HEK293 (cell line): ENCODE data around the gene TDP1.

Source experiments
- CTCF ChIA-PET: fragments of 350-600 bp; formaldehyde crosslinking; extraction: SDS; loops from one replicate; lab custom pipeline; 2021; ENCODE audit warnings: antibody characterized with exemption; lab: Yijun Ruan, JAX
- POLR2A ChIA-PET: fragments of 300-600 bp; formaldehyde crosslinking; extraction: SDS; loops from one replicate; lab custom pipeline; 2020; ENCODE audit warnings: antibody characterized with exemption, inconsistent platforms; lab: Yijun Ruan, JAX
- H3K27ac ChIP-seq: fragments of 200-500 bp; sonication (Bioruptor generic); 2 replicates; pipeline ENCODE4 v1.5.1; 2014; ENCODE audit warnings: low read depth, low read length, control low read depth, inconsistent platforms; ENCODE audit errors: extremely low read depth
- H3K36me3 ChIP-seq, 2 experiments: fragments of 200-500 bp in 1 of 2; sonication (Bioruptor generic) in 1 of 2; 1 replicate in 1 of 2; 2 replicates in 1 of 2; pipeline ENCODE4 v1.5.1; 2014 to 2017; ENCODE audit warnings: inconsistent platforms in 2 of 2, low read length in 2 of 2; ENCODE audit not compliant: control insufficient read depth in 2 of 2, insufficient read depth in 1 of 2
- H3K4me1 ChIP-seq: fragments of 200-500 bp; sonication (Bioruptor generic); 2 replicates; pipeline ENCODE4 v1.5.1; 2014; ENCODE audit warnings: mild to moderate bottlenecking, low read length, inconsistent platforms; ENCODE audit not compliant: control insufficient read depth, insufficient read depth
- H3K4me3 ChIP-seq: 2 replicates; pipeline ENCODE4 v1.5.1; 2011; ENCODE audit warnings: low read depth, mild to moderate bottlenecking, control low read depth, low read length, moderate library complexity
- H3K9me3 ChIP-seq: fragments of 200-500 bp; sonication (Bioruptor generic); 2 replicates; pipeline ENCODE4 v1.5.1; 2014; ENCODE audit warnings: low read depth, low read length, inconsistent platforms; ENCODE audit not compliant: control insufficient read depth, insufficient read depth
- KLF17 ChIP-seq: fragments of 450-650 bp; formaldehyde crosslinking; IDR thresholded peaks from 2 replicates; pipeline ENCODE4 v1.5.1; 2016; ENCODE audit warnings: missing biosample characterization, missing genetic modification characterization
- KLF7 ChIP-seq: fragments of 450-650 bp; formaldehyde crosslinking; IDR thresholded peaks from 2 replicates; pipeline ENCODE4 v1.5.1; 2016; ENCODE audit warnings: missing biosample characterization, missing genetic modification characterization, borderline replicate concordance
- KLF8 ChIP-seq: fragments of 450-650 bp; formaldehyde crosslinking; IDR thresholded peaks from 2 replicates; pipeline ENCODE4 v1.5.1; 2016; ENCODE audit warnings: missing biosample characterization, missing genetic modification characterization
- MYNN ChIP-seq: fragments of 450-650 bp; formaldehyde crosslinking; IDR thresholded peaks from 2 replicates; pipeline ENCODE4 v1.5.1; 2016; ENCODE audit warnings: missing biosample characterization, missing genetic modification characterization, borderline replicate concordance
- PRDM1 ChIP-seq: fragments of 450-650 bp; formaldehyde crosslinking; IDR thresholded peaks from 2 replicates; pipeline ENCODE4; 2016; ENCODE audit warnings: missing biosample characterization, missing genetic modification characterization
- ZFP37 ChIP-seq: fragments of 450-650 bp; formaldehyde crosslinking; IDR thresholded peaks from 2 replicates; pipeline ENCODE4 v1.5.1; 2016; ENCODE audit warnings: missing biosample characterization, missing genetic modification characterization
- ZNF114 ChIP-seq: fragments of 450-650 bp; formaldehyde crosslinking; IDR thresholded peaks from 2 replicates; pipeline ENCODE4 v1.5.0; 2017; ENCODE audit warnings: missing biosample characterization, missing genetic modification characterization
- ZNF174 ChIP-seq: fragments of 450-650 bp; formaldehyde crosslinking; IDR thresholded peaks from 2 replicates; pipeline ENCODE4 v1.5.0; 2017; ENCODE audit warnings: missing biosample characterization, mild to moderate bottlenecking, missing genetic modification characterization
- ZNF202 ChIP-seq: fragments of 450-650 bp; formaldehyde crosslinking; IDR thresholded peaks from 2 replicates; pipeline ENCODE4 v1.5.1; 2016; ENCODE audit warnings: missing biosample characterization, missing genetic modification characterization, borderline replicate concordance
- ZNF248 ChIP-seq: fragments of 450-650 bp; formaldehyde crosslinking; IDR thresholded peaks from 2 replicates; pipeline ENCODE4 v1.5.1; 2017; ENCODE audit warnings: missing biosample characterization, missing genetic modification characterization
- ZNF335 ChIP-seq: fragments of 450-650 bp; formaldehyde crosslinking; conservative IDR thresholded peaks from 2 replicates; pipeline ENCODE4 v1.5.1; 2016; ENCODE audit warnings: missing biosample characterization, missing genetic modification characterization
- ZNF561 ChIP-seq: fragments of 450-650 bp; IDR thresholded peaks from 2 replicates; pipeline ENCODE4 v1.5.1; 2018; ENCODE audit warnings: missing biosample characterization, missing genetic modification characterization, borderline replicate concordance
- ZNF600 ChIP-seq: fragments of 450-650 bp; formaldehyde crosslinking; IDR thresholded peaks from 2 replicates; pipeline ENCODE4 v1.5.1; 2016; ENCODE audit warnings: missing biosample characterization, missing genetic modification characterization
- ZNF623 ChIP-seq: fragments of 450-650 bp; formaldehyde crosslinking; IDR thresholded peaks from 2 replicates; pipeline ENCODE4 v1.5.1; 2016; ENCODE audit warnings: missing biosample characterization, missing genetic modification characterization
- ZNF654 ChIP-seq: fragments of 450-650 bp; formaldehyde crosslinking; IDR thresholded peaks from 2 replicates; pipeline ENCODE4 v1.5.1; 2016; ENCODE audit warnings: low read depth, missing biosample characterization, missing genetic modification characterization
- ZNF664 ChIP-seq: fragments of 450-650 bp; formaldehyde crosslinking; IDR thresholded peaks from 2 replicates; pipeline ENCODE4 v1.5.1; 2016; ENCODE audit warnings: missing biosample characterization, missing genetic modification characterization
- ZNF837 ChIP-seq: fragments of 450-650 bp; formaldehyde crosslinking; IDR thresholded peaks from 2 replicates; pipeline ENCODE4 v1.5.1; 2016; ENCODE audit warnings: missing biosample characterization, missing genetic modification characterization
- ZSCAN30 ChIP-seq: fragments of 450-650 bp; IDR thresholded peaks from 2 replicates; pipeline ENCODE4 v1.5.1; 2018; ENCODE audit warnings: missing biosample characterization, mild to moderate bottlenecking, missing genetic modification characterization, moderate library complexity
- ZXDB ChIP-seq: fragments of 450-650 bp; formaldehyde crosslinking; IDR thresholded peaks from 2 replicates; pipeline ENCODE4 v1.5.1; 2016; ENCODE audit warnings: missing biosample characterization, missing genetic modification characterization
- TF ChIP-seq, protein P1 (sequence below): fragments of 450-650 bp; formaldehyde crosslinking; IDR thresholded peaks from 2 replicates; pipeline ENCODE4 v1.5.1; 2016; ENCODE audit warnings: missing biosample characterization, missing genetic modification characterization
- TF ChIP-seq, protein P2 (sequence below): fragments of 450-650 bp; formaldehyde crosslinking; IDR thresholded peaks from 2 replicates; pipeline ENCODE4 v1.5.1; 2016; ENCODE audit warnings: missing biosample characterization, missing genetic modification characterization
- TF ChIP-seq, protein P3 (sequence below): fragments of 450-650 bp; formaldehyde crosslinking; IDR thresholded peaks from 2 replicates; pipeline ENCODE4 v1.5.1; 2016; ENCODE audit warnings: missing biosample characterization, missing genetic modification characterization

TDP1 gene

DNA sequence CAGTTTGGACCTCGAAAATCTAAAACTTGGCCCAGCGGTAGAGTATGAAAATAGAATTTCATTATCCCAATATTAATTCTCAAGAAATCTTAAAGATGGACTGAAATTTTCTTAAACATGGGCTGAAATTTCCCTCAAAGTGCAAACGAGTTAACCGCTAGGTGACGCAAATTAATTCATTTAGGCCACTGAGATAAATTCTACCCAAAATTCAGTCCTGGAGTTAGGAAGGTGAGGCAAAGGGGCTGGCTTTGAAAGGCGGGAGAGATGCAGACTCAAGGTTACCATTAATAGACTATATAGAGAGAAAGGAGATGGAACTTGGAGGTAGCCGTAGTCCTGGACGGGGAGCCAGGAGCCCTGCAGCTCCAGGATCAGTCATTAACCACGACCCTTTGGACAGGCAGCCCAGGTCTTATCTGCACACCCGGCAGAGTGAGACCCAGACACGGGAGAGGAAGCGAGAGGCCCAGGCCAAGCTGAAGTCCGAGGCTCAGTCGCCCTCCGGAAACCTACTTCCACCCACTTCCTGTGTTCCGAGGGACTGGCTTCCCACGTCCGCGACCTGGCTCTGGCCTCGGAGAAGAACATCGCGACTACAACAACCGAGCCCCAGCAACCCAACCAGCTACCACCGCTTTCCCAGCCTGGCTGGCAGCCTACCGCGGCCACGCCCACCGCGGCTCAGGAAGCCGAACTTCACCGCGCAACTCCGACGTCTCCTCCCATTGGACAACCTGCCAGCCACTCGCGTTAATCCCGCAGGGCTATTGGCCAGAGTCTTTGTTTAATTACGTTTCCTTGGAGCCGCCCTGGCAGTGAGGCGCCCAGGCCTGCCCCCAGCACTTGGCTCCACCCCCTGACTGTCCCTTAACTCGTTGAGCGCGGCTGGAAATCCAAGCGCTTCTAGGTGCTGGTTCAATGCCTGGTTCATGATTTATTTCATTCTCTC is 1.4 kb upstream of the TDP1 start, which contains the start of gene EFCAB11 (continued):
- TF ChIP-seq ZNF623 (tag by site-specific recombination) (0 out of 2 replicates have a peak, but pooled peaks have one; percentile 8), ZNF600 (tag by site-specific recombination) (peak; percentile 92), ZNF664 (tag by site-specific recombination) (no peak), ZNF114 (tag by site-specific recombination) (no peak), ZNF837 (tag by site-specific recombination) (no peak), ZXDB (tag by site-specific recombination) (peak; percentile 72), ZFP37 (tag by site-specific recombination) (no peak; the same call in 1 of the 2 replicates), KLF8 (tag by site-specific recombination) (peak; percentile 85), ZNF202 (tag by site-specific recombination) (no peak), MYNN (tag by site-specific recombination) (no peak), KLF7 (no peak), PRDM1 (tag by site-specific recombination) (peak; percentile 37; the same call in 1 of the 2 replicates)
- TF ChIP-seq, protein P1, sequence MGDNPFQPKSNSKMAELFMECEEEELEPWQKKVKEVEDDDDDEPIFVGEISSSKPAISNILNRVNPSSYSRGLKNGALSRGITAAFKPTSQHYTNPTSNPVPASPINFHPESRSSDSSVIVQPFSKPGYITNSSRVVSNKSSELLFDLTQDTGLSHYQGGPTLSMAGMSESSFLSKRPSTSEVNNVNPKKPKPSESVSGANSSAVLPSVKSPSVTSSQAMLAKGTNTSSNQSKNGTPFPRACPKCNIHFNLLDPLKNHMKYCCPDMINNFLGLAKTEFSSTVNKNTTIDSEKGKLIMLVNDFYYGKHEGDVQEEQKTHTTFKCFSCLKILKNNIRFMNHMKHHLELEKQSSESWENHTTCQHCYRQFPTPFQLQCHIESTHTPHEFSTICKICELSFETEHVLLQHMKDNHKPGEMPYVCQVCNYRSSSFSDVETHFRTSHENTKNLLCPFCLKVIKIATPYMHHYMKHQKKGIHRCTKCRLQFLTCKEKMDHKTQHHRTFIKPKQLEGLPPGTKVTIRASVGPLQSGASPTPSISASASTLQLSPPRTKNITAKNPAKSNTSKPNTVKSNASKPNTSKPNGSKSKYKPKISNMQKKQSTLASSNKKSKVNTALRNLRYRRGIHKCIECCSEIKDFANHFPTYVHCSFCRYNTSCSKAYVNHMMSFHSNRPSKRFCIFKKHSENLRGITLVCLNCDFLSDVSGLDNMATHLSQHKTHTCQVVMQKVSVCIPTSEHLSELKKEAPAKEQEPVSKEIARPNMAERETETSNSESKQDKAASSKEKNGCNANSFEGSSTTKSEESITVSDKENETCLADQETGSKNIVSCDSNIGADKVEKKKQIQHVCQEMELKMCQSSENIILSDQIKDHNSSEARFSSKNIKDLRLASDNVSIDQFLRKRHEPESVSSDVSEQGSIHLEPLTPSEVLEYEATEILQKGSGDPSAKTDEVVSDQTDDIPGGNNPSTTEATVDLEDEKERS (tag by site-specific recombination): 0 out of 2 replicates have a peak, but pooled peaks have one; percentile 16

GRCh38 chr14:89955022-89955744 is 544 bp upstream of the TDP1 start:
- ChIA-PET CTCF (interaction anchor here (0.7 to 4.8 kb wide), 6 partner anchors 11 to 162 kb away, joined by 3 to 39 read pairs (median 4); no protein-coding TSS in a partner anchor), POLR2A (interaction anchor here (0.5 to 1.5 kb wide), 7 partner anchors 15 to 914 kb away, joined by 3 to 6 read pairs (median 4); partner anchors contain the start of gene KCNK13)
- peaks cover 3% of the 10 kb centered on the region; the same call in 1 of the 2 replicates for H3K4me1 ChIP-seq

More at GRCh38 chr14:89955022-89955744, 544 bp upstream of the TDP1 start:
- peak overlapping the region; percentile 77; the same call in 1 of the 2 replicates for H3K27ac ChIP-seq
- peak overlapping the region; percentile 72 for H3K4me3 ChIP-seq
- no peaks in the 10 kb centered on the region for H3K9me3 ChIP-seq
- TF ChIP-seq, protein P2, sequence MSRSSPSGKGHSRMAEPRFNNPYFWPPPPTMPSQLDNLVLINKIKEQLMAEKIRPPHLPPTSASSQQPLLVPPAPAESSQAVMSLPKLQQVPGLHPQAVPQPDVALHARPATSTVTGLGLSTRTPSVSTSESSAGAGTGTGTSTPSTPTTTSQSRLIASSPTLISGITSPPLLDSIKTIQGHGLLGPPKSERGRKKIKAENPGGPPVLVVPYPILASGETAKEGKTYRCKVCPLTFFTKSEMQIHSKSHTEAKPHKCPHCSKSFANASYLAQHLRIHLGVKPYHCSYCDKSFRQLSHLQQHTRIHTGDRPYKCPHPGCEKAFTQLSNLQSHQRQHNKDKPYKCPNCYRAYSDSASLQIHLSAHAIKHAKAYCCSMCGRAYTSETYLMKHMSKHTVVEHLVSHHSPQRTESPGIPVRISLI: no peak
- TF ChIP-seq KLF17 (tag by site-specific recombination) (0 out of 2 replicates have a peak, but pooled peaks have one; percentile 8), ZSCAN30 (tag by site-specific recombination) (0 out of 2 replicates have a peak, but pooled peaks have one; percentile 16), ZNF654 (tag by site-specific recombination) (0 out of 2 replicates have a peak, but pooled peaks have one; percentile 4), ZNF335 (peak; percentile 86), ZNF561 (tag by site-specific recombination) (no peak; the same call in 1 of the 2 replicates), ZNF174 (tag by site-specific recombination) (no peak), ZNF248 (no peak)
- TF ChIP-seq, protein P3, sequence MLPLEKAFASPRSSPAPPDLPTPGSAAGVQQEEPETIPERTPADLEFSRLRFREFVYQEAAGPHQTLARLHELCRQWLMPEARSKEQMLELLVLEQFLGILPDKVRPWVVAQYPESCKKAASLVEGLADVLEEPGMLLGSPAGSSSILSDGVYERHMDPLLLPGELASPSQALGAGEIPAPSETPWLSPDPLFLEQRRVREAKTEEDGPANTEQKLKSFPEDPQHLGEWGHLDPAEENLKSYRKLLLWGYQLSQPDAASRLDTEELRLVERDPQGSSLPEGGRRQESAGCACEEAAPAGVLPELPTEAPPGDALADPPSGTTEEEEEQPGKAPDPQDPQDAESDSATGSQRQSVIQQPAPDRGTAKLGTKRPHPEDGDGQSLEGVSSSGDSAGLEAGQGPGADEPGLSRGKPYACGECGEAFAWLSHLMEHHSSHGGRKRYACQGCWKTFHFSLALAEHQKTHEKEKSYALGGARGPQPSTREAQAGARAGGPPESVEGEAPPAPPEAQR (tag by site-specific recombination): no peak
- H3K36me3 ChIP-seq: peaks cover under 1 to 40% of the 10 kb centered on the region in 2 experiments; a peak in 2 of 3 replicates
